GM23338 (cell line): Measurements from ENCODE around the gene TMTC2. TPM values are rescaled to one million over a fixed set of nuclear protein-coding genes. Genes with fewer than 3 reads are reported as not detected.

ENCODE experiments used
- ATAC-seq: fragments of 200-7000 bp; cut with Tn5 transposase; 3 replicates; pipeline ENCODE4 v1.9.1; 2020
- DNase-seq: peaks from one replicate; pipeline ENCODE4 v3.0.0-alpha.2; 2015; ENCODE audit warnings: low spot score
- H2AFZ ChIP-seq: fragments of 200-600 bp; sonication (generic); 2 replicates; pipeline ENCODE4 v1.8.0; 2016; ENCODE audit warnings: antibody characterized with exemption, mild to moderate bottlenecking, moderate library complexity
- H3F3A ChIP-seq: fragments of 200-600 bp; sonication (generic); replicated peaks from 2 replicates; pipeline ENCODE4 v1.8.0; 2017; ENCODE audit warnings: antibody characterized with exemption, mixed run types, low read depth
- H3K27ac ChIP-seq: fragments of 200-600 bp; sonication (generic); 2 replicates; pipeline ENCODE4 v1.6.1; 2016; ENCODE audit warnings: low read depth
- H3K27me3 ChIP-seq: fragments of 200-600 bp; sonication (generic); 2 replicates; pipeline ENCODE4 v1.8.0; 2016; ENCODE audit warnings: mild to moderate bottlenecking, mixed run types, moderate library complexity; ENCODE audit not compliant: insufficient read depth
- H3K36me3 ChIP-seq: fragments of 200-600 bp; sonication (generic); 2 replicates; pipeline ENCODE4 v1.8.0; 2016; ENCODE audit warnings: mild to moderate bottlenecking; ENCODE audit not compliant: insufficient read depth
- H3K4me1 ChIP-seq: fragments of 200-600 bp; sonication (generic); 2 replicates; pipeline ENCODE4 v1.8.0; 2016; ENCODE audit warnings: mild to moderate bottlenecking, moderate library complexity; ENCODE audit not compliant: insufficient read depth
- H3K4me2 ChIP-seq: fragments of 200-600 bp; sonication (generic); 2 replicates; pipeline ENCODE4 v1.7.1; 2017; ENCODE audit warnings: mixed run types
- H3K4me3 ChIP-seq: fragments of 200-600 bp; sonication (generic); 2 replicates; pipeline ENCODE4 v1.6.1; 2016; ENCODE audit warnings: mixed run types
- H3K79me2 ChIP-seq: fragments of 200-600 bp; sonication (generic); replicated peaks from 2 replicates; pipeline ENCODE4 v1.8.0; 2017; ENCODE audit warnings: mild to moderate bottlenecking; ENCODE audit not compliant: insufficient read depth
- H3K9me2 ChIP-seq: fragments of 200-600 bp; sonication (generic); 2 replicates; pipeline ENCODE4 v1.8.0; 2017; ENCODE audit not compliant: insufficient read depth
- H4K20me1 ChIP-seq: fragments of 200-600 bp; sonication (generic); replicated peaks from 2 replicates; pipeline ENCODE4 v1.8.0; 2017; ENCODE audit warnings: mild to moderate bottlenecking; ENCODE audit not compliant: insufficient read depth
- H3K27ac Mint-ChIP-seq: 2 replicates; pipeline ENCODE4 v1.8.0; 2020; ENCODE audit warnings: inconsistent platforms, mild to moderate bottlenecking, moderate library complexity, mixed read lengths
- H3K27me3 Mint-ChIP-seq: 3 replicates; pipeline ENCODE4 v1.8.0; 2022; ENCODE audit warnings: low read depth, mild to moderate bottlenecking, moderate library complexity, mixed read lengths, inconsistent platforms; ENCODE audit not compliant: insufficient read depth, poor library complexity
- H3K36me3 Mint-ChIP-seq: 3 replicates; pipeline ENCODE4 v1.8.0; 2021; ENCODE audit warnings: low read depth, mild to moderate bottlenecking, inconsistent platforms, moderate library complexity, mixed read lengths
- H3K4me1 Mint-ChIP-seq: 3 replicates; pipeline ENCODE4 v1.8.0; 2020; ENCODE audit warnings: mild to moderate bottlenecking, inconsistent platforms, mixed read lengths
- H3K4me3 Mint-ChIP-seq: 3 replicates; pipeline ENCODE4 v1.8.0; 2021; ENCODE audit warnings: moderate library complexity, mild to moderate bottlenecking, inconsistent platforms, mixed read lengths
- H3K9me3 Mint-ChIP-seq: 3 replicates; pipeline ENCODE4 v1.8.0; 2020; ENCODE audit warnings: moderate library complexity, mild to moderate bottlenecking, inconsistent platforms, mixed read lengths
- CREB1 ChIP-seq: fragments of 250-450 bp; sonication (Bioruptor Pico); IDR thresholded peaks from 2 replicates; pipeline ENCODE4 v1.5.0; 2020; ENCODE audit warnings: low read depth, mild to moderate bottlenecking, moderate library complexity
- EZH2 ChIP-seq: fragments of 200-600 bp; sonication (generic); IDR thresholded peaks from one replicate; pipeline ENCODE4 v1.8.0; 2017; ENCODE audit warnings: antibody characterized with exemption, mild to moderate bottlenecking, low read depth; ENCODE audit not compliant: unreplicated experiment
- EZH2phosphoT487 ChIP-seq: fragments of 200-600 bp; sonication (generic); IDR thresholded peaks from one replicate; pipeline ENCODE4 v1.8.1; 2018; ENCODE audit warnings: antibody characterized with exemption; ENCODE audit not compliant: unreplicated experiment
- JUNB ChIP-seq: IDR thresholded peaks from one replicate; pipeline ENCODE4 v1.6.1; 2016; ENCODE audit warnings: antibody characterized with exemption; ENCODE audit not compliant: unreplicated experiment
- NANOG ChIP-seq: IDR thresholded peaks from 2 replicates; pipeline ENCODE4 v1.6.1; 2016; ENCODE audit warnings: antibody characterized with exemption, borderline replicate concordance
- POLR2AphosphoS5 ChIP-seq: IDR thresholded peaks from 2 replicates; pipeline ENCODE4 v1.6.1; 2016; ENCODE audit warnings: antibody characterized with exemption, low read depth
- REST ChIP-seq: IDR thresholded peaks from one replicate; pipeline ENCODE4 v1.6.1; 2018; ENCODE audit warnings: antibody characterized with exemption; ENCODE audit not compliant: unreplicated experiment
- STAT1 ChIP-seq: IDR thresholded peaks from one replicate; pipeline ENCODE4 v1.6.1; 2016; ENCODE audit warnings: antibody characterized with exemption; ENCODE audit not compliant: unreplicated experiment
- ZNF114 ChIP-seq: fragments of 250-450 bp; sonication (Bioruptor Pico); IDR thresholded peaks from 2 replicates; pipeline ENCODE4 v1.5.0; 2020; ENCODE audit warnings: mild to moderate bottlenecking, moderate library complexity
- ZNF331 ChIP-seq: fragments of 250-450 bp; sonication (Bioruptor Pico); IDR thresholded peaks from 2 replicates; pipeline ENCODE4 v1.5.0; 2020; ENCODE audit warnings: low read depth, mild to moderate bottlenecking, moderate library complexity
- ZNF462 ChIP-seq: fragments of 250-450 bp; sonication (Bioruptor Pico); IDR thresholded peaks from 2 replicates; pipeline ENCODE4 v1.5.0; 2020; ENCODE audit warnings: mild to moderate bottlenecking, moderate library complexity
- polyA plus RNA-seq: library from polyadenylated mRNA; unstranded; fragments of >200 nt; fragmentation: Nextera tagmentation; extraction: Ambion mirVana; gene quantifications from 2 replicates; pipeline ENCODE4 v1.2.1, GENCODE V29; 2016
- total RNA-seq: library from RNA; depleted of rRNA; stranded (reverse); fragments of >200 nt; shearing (Covaris generic); gene quantifications from 2 replicates; pipeline ENCODE4 v1.2.3, GENCODE V29; 2014

TMTC2 gene
- total and polyA plus RNA-seq, 2 experiments from 2014 or later: 0.57 to 6.5 TPM

- ATAC-seq: no peak
- Histone ChIP-seq H2AFZ (no peak overlapping the region), H3K4me2 (no peak overlapping the region), H4K20me1 (no peaks in the 10 kb centered on the region), H3K9me2 (no peaks in the 10 kb centered on the region), H3K79me2 (no peaks in the 10 kb centered on the region), H3F3A (no peaks in the 10 kb centered on the region), H3K4me3 (no peak overlapping the region), H3K4me1 (no peaks in the 10 kb centered on the region), H3K27ac (no peak overlapping the region), H3K36me3 (no peaks in the 10 kb centered on the region), H3K27me3 (no peaks in the 10 kb centered on the region)
- Mint-ChIP-seq H3K27me3 (peaks cover 6% of the 10 kb centered on the region), H3K4me1 (peaks cover 11% of the 10 kb centered on the region), H3K9me3 (no peaks in the 10 kb centered on the region), H3K27ac (no peak overlapping the region), H3K36me3 (no peaks in the 10 kb centered on the region), H3K4me3 (no peak overlapping the region)
- TF ChIP-seq EZH2phosphoT487 (no peak), EZH2 (no peak), NANOG (no peak)
- no peak for DNase-seq
Measured at GRCh38 chr12:82765971-82766705, 79.4 kb downstream of the TMTC2 start.

GRCh38 chr12:82774666-82775065, 88.0 kb downstream of the TMTC2 start:
- no peaks in the 10 kb centered on the region for H4K20me1 ChIP-seq
- no peak overlapping the region for H3K4me2 ChIP-seq
- H2AFZ ChIP-seq: no peak overlapping the region
- H3K27me3 ChIP-seq: no peaks in the 10 kb centered on the region
- no peak overlapping the region for H3K4me3 ChIP-seq
- no peaks in the 10 kb centered on the region for H3K36me3 ChIP-seq
- Mint-ChIP-seq H3K27me3 (no peaks in the 10 kb centered on the region), H3K4me1 (no peaks in the 10 kb centered on the region), H3K27ac (no peak overlapping the region; the same call in 1 of the 2 replicates), H3K4me3 (no peak overlapping the region), H3K36me3 (no peaks in the 10 kb centered on the region), H3K9me3 (no peaks in the 10 kb centered on the region)
- H3F3A ChIP-seq: no peaks in the 10 kb centered on the region
- H3K4me1 ChIP-seq: no peaks in the 10 kb centered on the region
- DNase-seq: no peak
- no peaks in the 10 kb centered on the region for H3K79me2 ChIP-seq
- H3K9me2 ChIP-seq: no peaks in the 10 kb centered on the region
- ATAC-seq: no peak
- TF ChIP-seq POLR2AphosphoS5 (no peak), ZNF462 (CRISPR knock-in tag) (no peak), CREB1 (CRISPR knock-in tag) (no peak), EZH2phosphoT487 (no peak), ZNF331 (CRISPR knock-in tag) (no peak), ZNF114 (CRISPR knock-in tag) (no peak), JUNB (no peak), REST (no peak), STAT1 (no peak)
- H3K27ac ChIP-seq: no peak overlapping the region
